GM10266 (cell line): ENCODE results near the gene EFNA4.
A peak's percentile ranks its signal among the peaks of the same experiment; 100 is the strongest.

Experiments used
- DNase-seq: peaks from one replicate; pipeline ENCODE4 v3.0.0; 2012; ENCODE audit errors: extremely low spot score
- CTCF ChIP-seq: IDR thresholded peaks from 2 replicates; pipeline ENCODE4 v1.5.1; 2012; ENCODE audit warnings: mild to moderate bottlenecking, low read depth; ENCODE audit not compliant: control insufficient read depth, insufficient read depth; ENCODE audit errors: missing control alignments

The EFNA4 gene

DNA sequence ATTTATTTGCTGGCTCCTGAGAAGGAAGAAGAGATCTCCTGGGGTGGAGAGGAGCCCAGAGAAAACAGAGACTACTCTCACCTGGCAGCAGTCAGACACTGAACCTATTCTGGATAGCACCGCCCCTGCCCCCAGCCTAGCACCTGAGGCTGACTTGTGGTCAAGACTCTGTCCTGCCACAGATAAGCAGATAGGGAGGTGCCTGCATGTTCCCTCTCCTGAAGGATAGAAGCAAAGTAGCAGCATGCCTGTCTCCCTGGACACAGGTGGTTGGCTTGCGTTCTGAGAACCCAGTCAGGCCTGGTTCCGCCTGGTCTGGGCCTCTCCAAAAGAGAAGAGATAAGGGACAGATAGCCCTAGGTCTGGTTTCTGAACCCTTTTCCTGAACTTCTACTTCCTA lies 13.8 kb downstream of the EFNA4 start:
- DNase-seq: no peak
- no peak for TF ChIP-seq CTCF

DNA sequence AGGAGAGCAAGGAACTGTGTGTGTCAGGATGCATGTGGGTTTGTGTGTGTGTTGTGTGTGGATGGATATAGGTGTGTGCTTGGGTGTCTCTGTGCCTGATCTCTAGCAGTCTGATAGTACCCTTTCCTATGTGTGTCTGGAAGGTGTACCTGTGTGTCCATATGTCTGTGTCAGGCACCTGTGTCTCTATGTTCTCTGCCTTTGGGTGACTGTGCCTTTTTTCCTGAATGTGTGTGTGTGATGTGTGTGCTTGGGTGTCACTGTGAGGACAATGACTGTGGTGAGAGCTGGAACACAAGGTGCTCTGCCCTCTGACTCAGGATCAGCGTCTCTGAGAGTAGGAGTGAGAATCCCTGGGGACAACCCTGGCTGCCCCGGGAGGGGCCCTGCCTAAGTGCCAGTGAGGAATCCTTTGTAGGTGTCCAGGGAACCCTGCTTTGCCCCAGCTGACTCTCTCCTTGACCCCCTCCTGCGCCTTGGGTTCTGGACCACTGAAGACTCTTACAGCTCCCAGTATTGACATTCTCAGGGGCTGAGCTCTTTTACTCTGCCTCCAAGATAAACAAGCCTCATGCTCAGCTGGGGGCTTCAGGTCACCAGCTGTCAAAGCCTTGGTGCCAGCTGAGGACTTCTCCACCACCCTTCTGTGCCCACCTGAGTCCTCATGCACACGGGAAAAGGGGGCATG lies 14.4 kb downstream of the EFNA4 start:
- no peak for DNase-seq
- TF ChIP-seq CTCF: no peak

DNA sequence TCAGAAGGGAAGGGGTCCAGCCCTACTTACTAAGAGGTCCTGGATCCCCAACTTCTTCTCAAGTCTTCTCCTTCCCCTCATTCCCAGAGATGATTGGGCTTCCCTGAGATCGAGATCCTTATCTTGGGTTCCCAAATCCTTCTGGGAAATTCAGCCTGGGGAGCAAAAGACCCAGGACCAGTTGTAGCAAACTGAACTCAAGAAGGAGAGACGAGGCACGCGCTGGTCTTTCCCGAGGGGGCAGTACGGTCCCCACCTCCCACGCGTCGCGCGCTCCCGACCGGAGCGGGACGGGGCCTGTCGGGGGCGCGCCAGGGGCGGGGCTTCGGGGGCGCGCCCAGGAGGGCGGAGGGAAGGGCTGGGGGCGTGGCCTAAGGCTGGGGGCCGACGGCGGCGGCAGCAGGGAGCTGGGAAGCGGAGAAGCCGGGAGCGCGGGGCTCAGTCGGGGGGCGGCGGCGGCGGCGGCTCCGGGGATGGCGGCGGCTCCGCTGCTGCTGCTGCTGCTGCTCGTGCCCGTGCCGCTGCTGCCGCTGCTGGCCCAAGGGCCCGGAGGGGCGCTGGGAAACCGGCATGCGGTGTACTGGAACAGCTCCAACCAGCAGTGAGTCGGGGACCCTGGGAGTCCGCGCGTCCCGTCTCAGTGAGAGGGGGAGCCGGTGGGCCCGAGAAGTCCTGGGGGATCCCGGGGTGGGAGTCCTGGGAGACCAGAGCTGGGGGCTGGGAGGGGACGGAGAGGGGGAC lies 15.1 kb downstream of the EFNA4 start, which contains the start of gene EFNA3:
EFNA3 (plus strand) TSS at position 369 of the 741 bp plus-strand sequence; CDS start at position 474, 105 bp downstream.
- TF ChIP-seq CTCF: no peak
- DNase-seq: peak; percentile 94

DNA sequence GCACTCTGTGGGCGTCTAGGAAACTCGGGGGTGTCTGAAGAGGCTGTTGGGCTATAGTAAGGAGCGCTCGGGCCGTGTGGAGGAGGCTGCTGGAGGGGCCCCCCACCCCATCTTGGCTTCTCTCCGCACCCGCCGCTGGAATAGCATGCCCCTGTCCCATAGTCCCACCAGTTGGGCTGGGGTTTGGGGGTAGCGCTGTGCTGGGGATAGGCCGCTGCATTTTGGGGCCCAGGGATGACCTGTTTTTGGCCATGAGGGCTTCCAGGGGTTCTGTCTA lies 15.6 kb downstream of the EFNA4 start:
- DNase-seq: no peak
- no peak for TF ChIP-seq CTCF

DNA sequence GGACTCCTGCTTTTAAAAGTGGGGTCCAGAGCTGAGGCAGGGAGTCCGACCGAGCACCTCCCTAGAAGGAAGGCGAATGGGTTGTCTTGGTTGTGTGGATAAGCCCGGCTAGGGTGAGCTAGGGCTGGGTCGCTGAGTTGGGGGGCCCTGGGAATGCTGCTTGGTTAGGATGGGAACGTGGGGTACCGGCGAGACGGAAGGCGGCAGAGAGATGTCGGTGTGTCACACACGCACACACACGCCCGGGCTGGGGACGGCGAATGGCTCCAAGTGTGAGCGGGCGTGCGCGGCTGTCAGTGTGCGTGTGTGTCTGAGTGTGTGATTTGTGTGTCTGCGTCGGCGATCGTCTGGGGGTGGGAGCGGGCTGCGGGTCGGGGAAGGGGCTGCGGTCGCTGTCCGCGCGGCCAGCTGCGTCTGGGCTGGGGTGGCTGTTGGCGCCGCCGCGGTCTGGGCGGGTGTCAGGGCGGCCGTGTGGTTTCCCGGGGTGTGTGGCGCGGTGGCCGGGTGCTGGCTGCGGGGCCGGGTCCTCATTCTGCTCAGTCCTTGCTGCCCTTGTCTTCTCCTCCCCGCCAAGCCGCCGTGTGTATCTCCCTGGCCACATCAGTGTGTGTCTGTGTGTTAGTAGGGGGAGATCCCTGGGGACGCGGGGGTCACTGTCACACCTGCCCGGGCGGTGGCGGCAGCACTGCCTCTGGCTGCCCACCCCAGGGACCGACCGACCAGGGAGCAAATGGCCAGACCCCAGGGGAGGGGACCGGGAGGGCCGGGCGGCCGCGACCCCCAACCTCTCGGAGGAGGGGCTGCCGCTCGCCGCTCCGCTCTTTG lies 16.2 kb downstream of the EFNA4 start:
- peak; percentile 58 for DNase-seq

GRCh38 chr1:155080312-155081228 lies 17.0 kb downstream of the EFNA4 start:
- DNase-seq: peak; percentile 65

More for the DNA sequence above, 16.2 kb downstream of the EFNA4 start:
- no peak for TF ChIP-seq CTCF

More at GRCh38 chr1:155080312-155081228, 17.0 kb downstream of the EFNA4 start:
- TF ChIP-seq CTCF: no peak
